ENCODE results near the gene PRRC2B.

- TF ChIP-seq POLR2AphosphoS5 (IDR thresholded peaks at IDR 0.05) (no peak), CTCF (IDR thresholded peaks at IDR 0.05) (no peak), POLR2A (IDR thresholded peaks at IDR 0.05) (no peak)
Measured at GRCh38 chr9:131417264-131418142, 23.6 kb downstream of the PRRC2B start.
